Right lobe of liver (tissue), 4 donors: Measurements from ENCODE around the gene TTC5.
"Not testable (repeated sequence)": the region's sequence is repeated elsewhere in the genome, so short reads cannot be mapped to it uniquely, and the experiment has no call there.

Experiments
- POLR2A ChIP-seq: fragments of 450-650 bp; IDR thresholded peaks from one replicate; pipeline ENCODE4 v1.6.1; 2017; ENCODE audit warnings: antibody characterized with exemption, mild to moderate bottlenecking
- TF ChIP-seq, protein P1 (sequence below), 4 donors: fragments of 200-600 bp in 3 of 4; fragments of 450-650 bp in 1 of 4; IDR thresholded peaks; one replicate each; pipeline versions ENCODE4 v1.5.1 to v1.8.0; 2016 to 2022; ENCODE audit warnings: antibody characterized with exemption in 4 of 4, mild to moderate bottlenecking in 2 of 4
- donor health status: DM: no; HTN: no; CAD: no.
- donor health status: DM: no; HTN: no; CAD: no.
- donor health status: DM: no; HTN: yes; CAD: no.

DNA sequence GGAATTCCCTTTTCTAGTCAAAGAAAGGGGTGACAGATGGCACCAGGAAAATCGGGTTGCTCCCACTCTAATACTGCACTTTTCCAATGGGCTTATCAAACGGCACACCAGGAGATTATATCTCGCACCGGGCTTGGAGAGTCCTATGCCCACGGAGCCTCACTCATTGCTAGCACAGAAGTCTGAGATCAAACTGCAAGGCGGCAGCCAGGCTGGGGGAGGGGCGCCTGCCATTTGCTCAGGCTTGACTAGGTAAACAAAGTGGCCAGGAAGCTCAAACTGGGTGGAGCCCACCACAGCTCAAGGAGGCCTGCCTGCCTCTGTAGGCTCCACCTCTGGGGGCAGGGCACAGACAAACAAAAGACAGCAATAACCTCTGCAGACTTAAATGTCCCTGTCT, 25.5 kb downstream of the TTC5 start:
- TF ChIP-seq, protein P1, sequence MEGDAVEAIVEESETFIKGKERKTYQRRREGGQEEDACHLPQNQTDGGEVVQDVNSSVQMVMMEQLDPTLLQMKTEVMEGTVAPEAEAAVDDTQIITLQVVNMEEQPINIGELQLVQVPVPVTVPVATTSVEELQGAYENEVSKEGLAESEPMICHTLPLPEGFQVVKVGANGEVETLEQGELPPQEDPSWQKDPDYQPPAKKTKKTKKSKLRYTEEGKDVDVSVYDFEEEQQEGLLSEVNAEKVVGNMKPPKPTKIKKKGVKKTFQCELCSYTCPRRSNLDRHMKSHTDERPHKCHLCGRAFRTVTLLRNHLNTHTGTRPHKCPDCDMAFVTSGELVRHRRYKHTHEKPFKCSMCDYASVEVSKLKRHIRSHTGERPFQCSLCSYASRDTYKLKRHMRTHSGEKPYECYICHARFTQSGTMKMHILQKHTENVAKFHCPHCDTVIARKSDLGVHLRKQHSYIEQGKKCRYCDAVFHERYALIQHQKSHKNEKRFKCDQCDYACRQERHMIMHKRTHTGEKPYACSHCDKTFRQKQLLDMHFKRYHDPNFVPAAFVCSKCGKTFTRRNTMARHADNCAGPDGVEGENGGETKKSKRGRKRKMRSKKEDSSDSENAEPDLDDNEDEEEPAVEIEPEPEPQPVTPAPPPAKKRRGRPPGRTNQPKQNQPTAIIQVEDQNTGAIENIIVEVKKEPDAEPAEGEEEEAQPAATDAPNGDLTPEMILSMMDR (IDR thresholded peaks at IDR 0.05) = not testable (repeated sequence)
- TF ChIP-seq POLR2A = not testable (repeated sequence)
